OCI-LY3 (cell line): ENCODE data around the gene WWOX.

ENCODE experiments used
- H2AFZ ChIP-seq: fragments of 200-600, 300-600 bp; shearing (Covaris generic); 2 replicates; pipeline ENCODE4 v1.6.0; 2014; ENCODE audit warnings: antibody characterized with exemption, low read depth, low read length
- H3K27ac ChIP-seq: fragments of 200-600, 300-600 bp; sonication (generic); 2 replicates; pipeline ENCODE4 v1.5.1; 2014; ENCODE audit warnings: mild to moderate bottlenecking, low read length, moderate library complexity, mixed read lengths
- H3K27me3 ChIP-seq: fragments of 200-600, 300-600 bp; sonication (generic); 2 replicates; pipeline ENCODE4 v1.6.1; 2014; ENCODE audit warnings: low read depth, low read length, mixed read lengths
- H3K36me3 ChIP-seq: fragments of 200-600, 300-600 bp; sonication (generic); replicated peaks from 2 replicates; pipeline ENCODE3; 2014; ENCODE audit warnings: low read depth, low read length, mixed read lengths
- H3K4me1 ChIP-seq: fragments of 300-600, 200-600 bp; sonication (generic); 2 replicates; pipeline ENCODE4 v1.6.1; 2014; ENCODE audit warnings: low read length, mixed read lengths
- H3K4me2 ChIP-seq: fragments of 200-600, 300-600 bp; sonication (generic); 2 replicates; pipeline ENCODE4 v1.6.1; 2014; ENCODE audit warnings: low read length, mixed read lengths
- H3K4me3 ChIP-seq: fragments of 300-600, 200-600 bp; sonication (generic); 2 replicates; pipeline ENCODE4 v1.5.1; 2014; ENCODE audit warnings: antibody characterized with exemption, mild to moderate bottlenecking, low read length, moderate library complexity
- H3K79me2 ChIP-seq: fragments of 300-600, 200-600 bp; shearing (Covaris generic); 2 replicates; pipeline ENCODE4 v1.6.1; 2014; ENCODE audit warnings: mild to moderate bottlenecking, low read length, mixed read lengths
- H3K9ac ChIP-seq: fragments of 300-600, 200-600 bp; shearing (Covaris generic); 2 replicates; pipeline ENCODE4 v1.6.0; 2014; ENCODE audit warnings: mild to moderate bottlenecking, low read length, moderate library complexity
- H3K9me3 ChIP-seq: fragments of 200-600, 300-600 bp; shearing (Covaris generic); 2 replicates; pipeline ENCODE4 v1.6.1; 2014; ENCODE audit warnings: low read length, mixed read lengths; ENCODE audit not compliant: insufficient read depth
- H4K20me1 ChIP-seq: fragments of 200-600, 300-600 bp; sonication (generic); 2 replicates; pipeline ENCODE4 v1.6.1; 2016; ENCODE audit warnings: low read length, mixed read lengths; ENCODE audit not compliant: insufficient read depth
- CTCF ChIP-seq: fragments of 200-600, 300-600 bp; sonication (generic); IDR thresholded peaks from 2 replicates; pipeline ENCODE4 v1.5.1; 2014; ENCODE audit warnings: antibody characterized with exemption, low read length, low read depth
- EZH2phosphoT487 ChIP-seq: fragments of 200-600 bp; shearing (Covaris generic); IDR thresholded peaks from 2 replicates; pipeline ENCODE4 v1.6.1; 2018; ENCODE audit warnings: antibody characterized with exemption, mixed run types, low read depth

Gene WWOX

DNA sequence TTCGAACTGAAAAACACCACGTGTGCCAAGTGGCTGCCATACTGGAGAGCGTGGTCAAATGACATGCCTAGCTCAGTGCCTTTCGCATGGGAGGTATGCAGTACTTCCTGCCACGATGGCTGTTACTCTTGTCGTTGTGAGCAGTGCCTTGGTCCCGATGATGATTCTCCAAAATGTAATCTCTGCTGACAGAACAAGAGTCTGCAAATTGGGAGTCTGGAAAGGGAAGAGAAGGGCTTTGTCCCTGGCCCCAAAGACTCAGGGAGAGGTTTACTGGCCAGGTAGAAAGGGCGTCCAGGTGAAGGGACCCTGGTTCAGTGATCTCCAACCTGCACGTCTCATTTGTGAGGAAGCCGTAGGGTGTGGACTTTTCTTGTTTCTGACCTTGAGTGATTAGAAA, 336.6 kb downstream of the WWOX start:
- no peaks in the 10 kb centered on the region for H3K9me3 ChIP-seq
- no peaks in the 10 kb centered on the region for H3K36me3 ChIP-seq
- H3K4me1 ChIP-seq: no peaks in the 10 kb centered on the region
- no peak for TF ChIP-seq EZH2phosphoT487
- no peak for TF ChIP-seq CTCF
- H3K79me2 ChIP-seq: no peaks in the 10 kb centered on the region
- no peak overlapping the region for H3K4me3 ChIP-seq
- H4K20me1 ChIP-seq: 0 out of 2 replicates have a peak, but pooled peaks cover 4% of the 10 kb centered on the region
- H3K9ac ChIP-seq: no peak overlapping the region
- H3K4me2 ChIP-seq: no peak overlapping the region
- H3K27ac ChIP-seq: no peak overlapping the region
- H2AFZ ChIP-seq: no peak overlapping the region
- no peaks in the 10 kb centered on the region for H3K27me3 ChIP-seq

DNA sequence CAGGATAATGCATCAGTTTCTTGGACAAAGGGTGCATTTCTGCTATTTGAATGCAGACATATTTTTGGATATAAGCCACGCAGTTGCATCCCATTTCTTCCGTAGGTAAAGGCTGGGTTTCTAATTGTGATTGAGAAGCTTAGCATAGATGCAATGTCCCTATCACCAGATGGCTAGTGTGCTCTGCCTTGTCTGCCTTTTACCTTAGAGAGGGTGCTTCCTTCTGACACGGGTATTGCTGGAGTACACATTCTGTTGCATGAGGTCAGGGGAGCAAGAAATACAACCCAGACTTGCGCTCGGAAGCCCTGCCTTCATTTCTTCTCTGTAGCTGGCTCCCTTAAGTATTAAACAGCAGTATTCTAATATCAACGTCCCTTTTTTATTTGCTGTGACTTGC, 337.4 kb downstream of the WWOX start:
- TF ChIP-seq CTCF (no peak), EZH2phosphoT487 (no peak)
- Histone ChIP-seq H3K9me3 (no peaks in the 10 kb centered on the region), H3K79me2 (no peaks in the 10 kb centered on the region), H3K27me3 (no peaks in the 10 kb centered on the region), H3K4me3 (no peak overlapping the region), H3K27ac (no peak overlapping the region), H3K9ac (no peak overlapping the region), H4K20me1 (0 out of 2 replicates have a peak, but pooled peaks cover 4% of the 10 kb centered on the region), H3K4me1 (no peaks in the 10 kb centered on the region), H3K4me2 (no peak overlapping the region), H3K36me3 (no peaks in the 10 kb centered on the region), H2AFZ (no peak overlapping the region)

GRCh38 chr16:78437352-78437968, 338.0 kb downstream of the WWOX start:
- H3K4me3 ChIP-seq: no peak overlapping the region
- H3K27me3 ChIP-seq: no peaks in the 10 kb centered on the region
- no peak overlapping the region for H3K4me2 ChIP-seq
- no peaks in the 10 kb centered on the region for H3K4me1 ChIP-seq
- H3K79me2 ChIP-seq: no peaks in the 10 kb centered on the region
- no peak overlapping the region for H3K9ac ChIP-seq
- H3K9me3 ChIP-seq: no peaks in the 10 kb centered on the region
- TF ChIP-seq EZH2phosphoT487: no peak
- TF ChIP-seq CTCF: peak; percentile 88
- H3K36me3 ChIP-seq: no peaks in the 10 kb centered on the region
- no peak overlapping the region for H2AFZ ChIP-seq
- 0 out of 2 replicates have a peak, but pooled peaks cover 4% of the 10 kb centered on the region for H4K20me1 ChIP-seq
- H3K27ac ChIP-seq: no peak overlapping the region

DNA sequence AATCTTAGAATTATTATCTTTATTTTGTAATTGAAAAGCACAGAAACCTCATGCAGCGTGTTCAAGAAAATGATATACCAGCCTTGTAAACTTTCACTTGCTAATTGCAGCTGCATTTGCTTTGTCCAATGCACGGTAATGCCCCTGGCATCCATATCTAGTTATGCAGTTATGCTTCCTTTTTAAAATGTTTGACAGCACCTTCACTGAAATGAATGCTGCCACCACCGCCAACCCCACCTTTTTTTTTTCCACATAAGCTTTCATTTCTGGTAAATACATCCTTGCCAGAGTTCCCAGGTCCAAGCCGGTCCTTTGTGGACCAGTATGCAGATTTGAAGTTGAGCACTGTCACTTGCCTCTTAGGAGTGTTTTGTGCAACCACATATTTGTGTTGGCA, 338.8 kb downstream of the WWOX start:
- no peaks in the 10 kb centered on the region for H3K9me3 ChIP-seq
- no peak overlapping the region for H3K4me2 ChIP-seq
- no peaks in the 10 kb centered on the region for H3K79me2 ChIP-seq
- no peaks in the 10 kb centered on the region for H3K4me1 ChIP-seq
- H3K27ac ChIP-seq: no peak overlapping the region
- H3K4me3 ChIP-seq: no peak overlapping the region
- H3K27me3 ChIP-seq: no peaks in the 10 kb centered on the region
- H2AFZ ChIP-seq: no peak overlapping the region
- TF ChIP-seq EZH2phosphoT487: no peak
- no peak for TF ChIP-seq CTCF
- 0 out of 2 replicates have a peak, but pooled peaks cover 4% of the 10 kb centered on the region for H4K20me1 ChIP-seq
- no peaks in the 10 kb centered on the region for H3K36me3 ChIP-seq
- no peak overlapping the region for H3K9ac ChIP-seq
